Upper lobe of right lung (tissue), 1 donor: ENCODE results near the gene ANKLE2. TPM values are rescaled to one million over a fixed set of nuclear protein-coding genes. Genes with fewer than 3 reads are reported as not detected.

Experiments used
- ATAC-seq: fragments of 200-7000 bp; cut with Tn5 transposase; one replicate; pipeline ENCODE4 v1.9.1; 2020; ENCODE audit warnings: mild to moderate bottlenecking, moderate library complexity
- DNase-seq: peaks from one replicate; pipeline ENCODE4 v3.0.0-alpha.2; 2020
- H3K27ac ChIP-seq: fragments of 200-600 bp; one replicate; pipeline ENCODE4 v1.8.0; 2022
- H3K27me3 ChIP-seq: fragments of 200-600 bp; one replicate; pipeline ENCODE4 v1.8.0; 2022; ENCODE audit warnings: mild to moderate bottlenecking
- H3K36me3 ChIP-seq: fragments of 200-600 bp; one replicate; pipeline ENCODE4 v1.8.0; 2022
- H3K4me1 ChIP-seq: fragments of 200-600 bp; one replicate; pipeline ENCODE4 v1.8.0; 2022
- H3K4me3 ChIP-seq: fragments of 200-600 bp; one replicate; pipeline ENCODE4 v1.8.0; 2022; ENCODE audit warnings: mild to moderate bottlenecking
- H3K9me3 ChIP-seq: fragments of 200-600 bp; one replicate; pipeline ENCODE4 v1.8.0; 2022
- intact Hi-C: fragments of 100-400 bp; cut with DNase I; formaldehyde crosslinking; loops from one replicate; pipeline ENCODE4 v1.11.0; 2022
- total RNA-seq: library from RNA; stranded (reverse); fragmentation: NEBNext Ultra II Directional; extraction: Animal tissue kit (Norgen Biotek cat#: 25700); gene quantifications from one replicate; pipeline ENCODE4 v1.2.1, GENCODE V29; 2021
- TF ChIP-seq, protein P1 (sequence below): fragments of 200-600 bp; IDR thresholded peaks from one replicate; pipeline ENCODE4 v1.8.0; 2022; ENCODE audit warnings: antibody characterized with exemption
- donor health status: DM: no; HTN: yes; CAD: no; lungs with severe emphysema.

ANKLE2 gene
- total RNA-seq, 1 donor from 2014 or later, result 60.2 TPM

GRCh38 chr12:132719141-132719953, 42.3 kb downstream of the ANKLE2 start:
- TF ChIP-seq, protein P1, sequence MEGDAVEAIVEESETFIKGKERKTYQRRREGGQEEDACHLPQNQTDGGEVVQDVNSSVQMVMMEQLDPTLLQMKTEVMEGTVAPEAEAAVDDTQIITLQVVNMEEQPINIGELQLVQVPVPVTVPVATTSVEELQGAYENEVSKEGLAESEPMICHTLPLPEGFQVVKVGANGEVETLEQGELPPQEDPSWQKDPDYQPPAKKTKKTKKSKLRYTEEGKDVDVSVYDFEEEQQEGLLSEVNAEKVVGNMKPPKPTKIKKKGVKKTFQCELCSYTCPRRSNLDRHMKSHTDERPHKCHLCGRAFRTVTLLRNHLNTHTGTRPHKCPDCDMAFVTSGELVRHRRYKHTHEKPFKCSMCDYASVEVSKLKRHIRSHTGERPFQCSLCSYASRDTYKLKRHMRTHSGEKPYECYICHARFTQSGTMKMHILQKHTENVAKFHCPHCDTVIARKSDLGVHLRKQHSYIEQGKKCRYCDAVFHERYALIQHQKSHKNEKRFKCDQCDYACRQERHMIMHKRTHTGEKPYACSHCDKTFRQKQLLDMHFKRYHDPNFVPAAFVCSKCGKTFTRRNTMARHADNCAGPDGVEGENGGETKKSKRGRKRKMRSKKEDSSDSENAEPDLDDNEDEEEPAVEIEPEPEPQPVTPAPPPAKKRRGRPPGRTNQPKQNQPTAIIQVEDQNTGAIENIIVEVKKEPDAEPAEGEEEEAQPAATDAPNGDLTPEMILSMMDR, result no peak
- no peak overlapping the region for H3K4me3 ChIP-seq
- H3K27ac ChIP-seq, result no peak overlapping the region
- H3K36me3 ChIP-seq, result peaks cover 77% of the 10 kb centered on the region
- H3K9me3 ChIP-seq, result no peaks in the 10 kb centered on the region
- H3K27me3 ChIP-seq, result no peaks in the 10 kb centered on the region
- no peak for DNase-seq
- intact Hi-C loops, result no loop called here
- no peak for ATAC-seq
- no peaks in the 10 kb centered on the region for H3K4me1 ChIP-seq

GRCh38 chr12:132718644-132719043, 43.0 kb downstream of the ANKLE2 start:
- H3K4me3 ChIP-seq, result no peak overlapping the region
- no peak for ATAC-seq
- no peak overlapping the region for H3K27ac ChIP-seq
- TF ChIP-seq, protein P1, result no peak
- H3K27me3 ChIP-seq, result no peaks in the 10 kb centered on the region
- H3K4me1 ChIP-seq, result no peaks in the 10 kb centered on the region
- H3K9me3 ChIP-seq, result no peaks in the 10 kb centered on the region
- intact Hi-C loops, result no loop called here
- no peak for DNase-seq
- H3K36me3 ChIP-seq, result peaks cover 70% of the 10 kb centered on the region

DNA sequence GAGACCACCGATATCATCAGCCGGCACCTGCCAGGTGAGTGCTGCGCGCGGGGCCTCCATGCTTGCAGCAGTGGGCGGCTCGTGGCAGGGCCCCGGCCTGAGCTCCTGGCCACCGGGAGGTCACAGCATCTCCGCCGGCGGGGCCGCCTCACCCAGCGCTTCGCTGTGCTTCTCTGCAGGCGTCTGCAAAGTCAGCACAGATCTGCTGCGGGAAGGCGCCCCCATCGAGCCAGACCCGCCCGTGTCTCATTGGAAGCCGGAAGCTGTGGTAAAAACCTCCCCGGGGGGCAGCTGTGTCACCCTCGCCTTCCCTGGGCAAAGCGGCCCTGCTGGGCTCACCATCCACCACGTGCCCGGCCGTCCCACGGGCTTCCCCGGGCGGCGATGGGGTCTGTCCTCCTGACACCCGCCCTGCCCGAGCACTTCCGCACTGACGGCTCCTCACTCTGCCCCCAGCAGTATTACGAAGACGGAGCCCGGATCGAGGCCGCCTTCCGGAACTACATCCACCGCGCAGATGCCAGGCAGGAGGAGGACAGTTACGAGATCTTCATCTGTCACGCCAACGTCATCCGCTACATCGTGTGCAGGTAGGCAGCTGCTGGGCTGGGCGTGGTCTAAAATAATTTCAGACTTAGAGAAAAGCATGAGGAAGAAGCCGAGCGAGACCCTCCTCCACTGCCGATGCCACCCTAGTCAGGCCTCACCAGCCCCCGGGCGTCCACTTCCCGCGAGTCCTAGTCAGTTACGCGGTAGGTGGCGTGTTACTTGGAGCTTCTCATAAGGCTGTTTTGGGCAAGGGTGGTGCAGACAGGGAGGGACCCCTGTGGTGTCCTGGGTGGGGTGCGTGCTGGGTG, 43.9 kb downstream of the ANKLE2 start:
- intact Hi-C loops, result no loop called here
- TF ChIP-seq, protein P1, result no peak
- ATAC-seq (peak; percentile 6), DNase-seq (no peak)
- peaks cover 61% of the 10 kb centered on the region for H3K36me3 ChIP-seq
- H3K27ac ChIP-seq, result no peak overlapping the region
- H3K4me1 ChIP-seq, result no peaks in the 10 kb centered on the region
- no peak overlapping the region for H3K4me3 ChIP-seq
- no peaks in the 10 kb centered on the region for H3K27me3 ChIP-seq
- no peaks in the 10 kb centered on the region for H3K9me3 ChIP-seq

GRCh38 chr12:132717011-132717410, 44.6 kb downstream of the ANKLE2 start:
- DNase-seq, result no peak
- Histone ChIP-seq H3K4me1 (peaks cover under 1% of the 10 kb centered on the region), H3K4me3 (no peak overlapping the region), H3K9me3 (no peaks in the 10 kb centered on the region), H3K27ac (no peak overlapping the region), H3K27me3 (no peaks in the 10 kb centered on the region), H3K36me3 (peaks cover 57% of the 10 kb centered on the region)
- no peak for ATAC-seq
- TF ChIP-seq, protein P1, result no peak
- intact Hi-C loops, result no loop called here

- Histone ChIP-seq H3K27me3 (no peaks in the 10 kb centered on the region), H3K4me1 (peaks cover 7% of the 10 kb centered on the region), H3K36me3 (peaks cover 51% of the 10 kb centered on the region), H3K4me3 (no peak overlapping the region), H3K9me3 (no peaks in the 10 kb centered on the region), H3K27ac (no peak overlapping the region)
- no peak for DNase-seq
- ATAC-seq, result no peak
- TF ChIP-seq, protein P1, result no peak
- intact Hi-C loops, result no loop called here
Observed at GRCh38 chr12:132716356-132716755, 45.3 kb downstream of the ANKLE2 start.
